AG10803 (cell line): Measurements from ENCODE around the gene LENG1.

Experiments
- DNase-seq: peaks from one replicate; pipeline ENCODE4 v3.0.0; 2010; ENCODE audit warnings: low read depth
- H3K4me3 ChIP-seq: 2 replicates; pipeline ENCODE4 v1.5.1; 2011; ENCODE audit warnings: mild to moderate bottlenecking, low read length, control low read depth
- TF ChIP-seq, protein P1 (sequence below): conservative IDR thresholded peaks from 2 replicates; pipeline ENCODE4 v1.5.1; 2011; ENCODE audit warnings: mild to moderate bottlenecking, low read length, control low read depth, inconsistent platforms

LENG1 gene

DNA sequence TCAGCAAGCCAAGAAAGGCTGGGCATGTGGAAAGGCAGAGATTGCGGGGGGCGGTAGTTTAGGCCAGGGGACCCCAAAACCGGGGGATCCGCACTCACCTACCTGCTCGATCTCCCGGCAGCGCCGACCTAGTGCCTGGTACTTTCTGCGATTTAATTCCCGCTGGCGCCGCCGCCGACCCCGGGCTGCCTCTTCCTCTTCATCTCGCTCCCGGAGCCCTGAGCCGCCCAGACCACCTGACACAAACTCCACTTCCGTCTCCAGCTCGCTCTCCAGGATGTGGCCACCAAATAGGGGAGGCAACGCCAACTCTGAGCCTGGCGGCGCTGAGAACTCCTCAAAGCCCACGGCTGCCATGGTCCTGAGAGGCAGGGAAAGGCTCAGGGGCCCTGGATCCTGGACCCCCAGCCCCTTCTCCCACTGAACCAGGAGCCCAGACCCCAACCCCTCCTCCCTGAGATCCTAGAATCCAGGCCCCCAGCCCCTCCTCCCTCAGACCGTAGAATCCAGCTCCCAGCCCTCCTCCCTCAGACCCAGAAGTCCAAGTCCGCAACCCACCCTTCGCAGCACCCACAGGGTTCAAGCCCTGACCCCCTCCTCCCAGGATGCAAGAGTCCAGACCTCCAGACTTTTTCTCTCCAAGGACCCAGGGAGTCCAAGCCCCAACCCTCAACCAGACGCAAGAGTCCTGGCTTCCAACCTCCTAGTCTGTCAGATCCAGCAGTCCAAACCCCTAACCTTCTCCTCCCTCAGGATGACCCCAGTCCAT is 45.0 kb downstream of the LENG1 start:
- peak overlapping the region; percentile 95 for H3K4me3 ChIP-seq
- peak; percentile 35 for DNase-seq
- TF ChIP-seq, protein P1, sequence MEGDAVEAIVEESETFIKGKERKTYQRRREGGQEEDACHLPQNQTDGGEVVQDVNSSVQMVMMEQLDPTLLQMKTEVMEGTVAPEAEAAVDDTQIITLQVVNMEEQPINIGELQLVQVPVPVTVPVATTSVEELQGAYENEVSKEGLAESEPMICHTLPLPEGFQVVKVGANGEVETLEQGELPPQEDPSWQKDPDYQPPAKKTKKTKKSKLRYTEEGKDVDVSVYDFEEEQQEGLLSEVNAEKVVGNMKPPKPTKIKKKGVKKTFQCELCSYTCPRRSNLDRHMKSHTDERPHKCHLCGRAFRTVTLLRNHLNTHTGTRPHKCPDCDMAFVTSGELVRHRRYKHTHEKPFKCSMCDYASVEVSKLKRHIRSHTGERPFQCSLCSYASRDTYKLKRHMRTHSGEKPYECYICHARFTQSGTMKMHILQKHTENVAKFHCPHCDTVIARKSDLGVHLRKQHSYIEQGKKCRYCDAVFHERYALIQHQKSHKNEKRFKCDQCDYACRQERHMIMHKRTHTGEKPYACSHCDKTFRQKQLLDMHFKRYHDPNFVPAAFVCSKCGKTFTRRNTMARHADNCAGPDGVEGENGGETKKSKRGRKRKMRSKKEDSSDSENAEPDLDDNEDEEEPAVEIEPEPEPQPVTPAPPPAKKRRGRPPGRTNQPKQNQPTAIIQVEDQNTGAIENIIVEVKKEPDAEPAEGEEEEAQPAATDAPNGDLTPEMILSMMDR, result no peak

DNA sequence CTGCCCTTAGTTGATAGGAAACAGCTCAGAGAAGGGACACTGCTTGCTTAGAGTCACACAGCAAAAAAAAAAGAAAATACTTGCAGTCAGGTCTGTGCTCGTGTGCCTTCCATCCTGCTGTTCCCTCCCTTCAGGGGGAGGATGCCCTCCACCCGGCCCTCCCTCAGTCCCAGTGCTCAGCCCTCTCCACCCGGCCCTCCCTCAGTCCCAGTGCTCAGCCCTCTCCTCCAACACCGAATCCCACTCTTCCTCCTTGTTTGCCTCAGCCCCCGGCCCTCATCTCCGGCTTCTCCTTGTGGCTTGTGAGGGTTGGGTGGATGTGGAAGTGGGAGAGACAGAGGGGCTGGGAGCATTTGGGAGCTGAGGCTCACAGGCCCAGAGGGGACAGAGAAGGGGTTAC is 49.9 kb downstream of the LENG1 start:
- TF ChIP-seq, protein P1, result no peak
- no peak overlapping the region for H3K4me3 ChIP-seq
- no peak for DNase-seq

DNA sequence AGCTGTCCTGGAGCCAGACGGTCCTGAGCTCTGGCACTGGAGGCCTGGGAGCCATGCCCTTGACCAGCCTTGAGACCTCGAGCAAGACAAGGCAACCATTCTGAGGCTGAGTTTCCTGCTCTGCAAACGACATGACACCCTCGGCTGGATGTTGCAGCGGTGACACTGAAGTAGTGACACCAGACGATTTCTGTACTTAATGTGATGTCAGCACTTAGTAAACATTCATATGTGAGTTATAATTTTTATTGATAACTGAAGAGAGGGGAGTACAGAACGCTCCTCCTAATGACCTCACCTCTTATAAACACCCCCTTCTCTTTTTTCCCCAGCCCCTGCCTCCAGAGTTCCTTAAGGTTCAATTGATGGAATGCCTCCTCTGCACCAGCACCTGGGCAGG is 51.0 kb downstream of the LENG1 start:
- H3K4me3 ChIP-seq, result no peak overlapping the region
- no peak for DNase-seq
- TF ChIP-seq, protein P1, result no peak

DNA sequence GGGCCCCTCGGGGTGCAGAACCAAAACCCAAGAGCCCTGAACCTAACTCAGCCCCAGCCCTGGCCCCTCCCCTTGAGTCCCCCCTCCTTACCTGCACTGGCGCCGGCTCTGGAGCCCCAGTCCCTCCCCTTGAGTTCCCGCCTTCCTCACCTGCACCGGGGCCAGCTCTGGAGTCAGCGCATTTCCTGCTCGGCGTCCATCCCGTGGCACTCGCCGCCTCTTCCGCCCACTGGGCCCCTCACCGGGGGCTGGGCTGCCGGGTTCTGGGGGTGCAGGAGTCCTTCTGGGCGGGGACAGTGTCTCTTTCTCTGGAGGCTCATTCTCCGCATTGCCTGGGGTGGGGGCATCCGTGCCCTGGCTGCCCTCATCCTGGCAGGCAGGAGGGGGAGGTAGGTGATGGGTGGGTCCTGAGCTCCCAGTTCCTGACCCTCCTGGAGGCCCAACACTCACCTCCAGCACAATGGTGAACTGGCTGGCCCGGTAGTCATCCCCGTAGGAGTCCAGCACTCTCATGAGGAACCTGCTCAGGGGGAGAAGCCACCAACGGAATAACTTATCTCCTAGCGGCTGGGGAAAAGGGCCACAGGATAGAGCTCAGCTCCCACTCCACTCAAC is 51.5 kb downstream of the LENG1 start:
- TF ChIP-seq, protein P1, result no peak
- H3K4me3 ChIP-seq, result no peak overlapping the region
- DNase-seq, result no peak

DNA sequence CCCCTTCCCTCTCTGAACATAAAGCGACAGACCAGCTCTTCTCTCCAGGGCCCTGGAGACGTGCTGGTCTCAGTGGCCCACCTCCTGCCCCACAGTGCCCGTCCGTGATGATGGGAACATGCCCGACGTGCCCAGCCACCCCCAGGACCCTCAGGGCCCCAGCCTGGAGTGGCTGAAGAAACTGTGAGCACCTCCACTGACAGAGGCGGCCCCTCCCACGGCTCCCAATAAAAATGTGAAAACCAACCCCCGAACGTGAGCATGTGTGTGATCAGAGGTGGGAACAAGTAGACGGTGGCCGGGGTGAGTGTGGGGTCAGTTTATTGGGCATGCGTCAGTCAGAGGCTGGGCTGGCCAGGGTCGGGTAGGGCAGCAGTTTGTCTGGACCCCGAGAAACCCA is 52.8 kb downstream of the LENG1 start:
- no peak overlapping the region for H3K4me3 ChIP-seq
- DNase-seq, result no peak
- TF ChIP-seq, protein P1, result no peak

DNA sequence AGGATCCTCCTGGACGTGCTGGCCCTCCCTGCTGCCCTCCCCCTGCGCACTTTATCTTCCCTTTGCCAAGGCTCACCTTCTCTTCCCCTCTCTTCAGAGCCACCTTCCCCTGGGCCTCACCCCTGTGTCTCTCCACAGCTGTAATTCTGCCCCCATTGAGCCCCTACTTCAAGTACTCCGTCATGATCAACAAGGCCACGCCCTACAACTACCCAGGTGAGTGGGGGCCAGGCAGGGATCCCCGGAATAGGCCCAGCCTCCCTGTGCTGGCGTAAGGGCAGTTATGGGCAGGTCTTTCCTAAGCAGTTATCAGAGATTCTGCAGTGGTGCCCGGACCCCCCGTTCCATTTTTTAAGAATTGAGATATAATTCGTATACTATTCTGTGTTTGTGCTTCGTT is 53.7 kb downstream of the LENG1 start:
- no peak overlapping the region for H3K4me3 ChIP-seq
- TF ChIP-seq, protein P1, result no peak
- DNase-seq, result no peak
